Stimulated activated CD4-positive, alpha-beta T cell treated with anti-CD3 and anti-CD28 coated beads, TNF-alpha, amount 100 ng/mL, for 1 hour (primary cell): ENCODE data around the gene ZNF519.

Experiments used
- DNase-seq, 3 donors: peaks; one replicate each; pipeline ENCODE4 v3.0.0-alpha.2; 2020; ENCODE audit warnings: low read depth in 3 of 3, low spot score in 1 of 3

Gene ZNF519

DNA sequence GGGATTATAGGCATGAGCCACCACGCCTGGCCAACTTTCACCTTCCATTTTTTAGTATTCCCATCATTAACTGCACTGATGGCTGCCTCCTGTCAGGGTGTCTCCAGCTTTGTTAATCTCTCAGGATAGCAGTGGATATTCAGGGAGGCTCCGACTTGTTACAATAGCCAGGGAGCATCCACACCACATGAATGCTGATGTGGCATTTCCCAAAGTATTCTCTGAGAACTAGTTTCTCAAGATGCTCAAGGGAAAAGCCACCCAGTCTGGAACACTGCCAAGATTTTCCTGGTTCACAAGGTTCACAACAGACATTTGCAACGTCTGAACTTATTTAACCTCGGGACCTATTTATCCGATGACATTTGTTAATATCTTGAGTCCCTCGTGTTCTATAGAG is 33.8 kb downstream of the ZNF519 start:
- no peak for DNase-seq

DNA sequence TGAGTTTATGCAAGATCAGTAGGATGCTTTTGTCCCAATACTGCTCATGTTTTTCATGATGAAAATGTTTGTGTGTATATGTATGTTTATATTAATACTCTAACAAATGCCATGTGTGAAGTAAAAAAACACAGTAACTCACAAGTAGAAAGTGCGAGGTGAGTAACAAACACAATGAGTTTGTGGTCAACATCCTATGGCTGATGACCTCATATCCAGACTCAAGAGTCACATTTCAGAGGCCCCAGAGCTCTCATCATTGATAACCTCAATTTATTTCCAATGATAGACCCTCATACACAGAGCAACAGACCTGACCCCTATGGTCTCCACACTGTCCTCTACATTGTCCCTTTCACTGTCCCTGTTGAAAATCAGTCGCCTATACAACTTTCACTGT is 34.5 kb downstream of the ZNF519 start:
- no peak for DNase-seq

DNA sequence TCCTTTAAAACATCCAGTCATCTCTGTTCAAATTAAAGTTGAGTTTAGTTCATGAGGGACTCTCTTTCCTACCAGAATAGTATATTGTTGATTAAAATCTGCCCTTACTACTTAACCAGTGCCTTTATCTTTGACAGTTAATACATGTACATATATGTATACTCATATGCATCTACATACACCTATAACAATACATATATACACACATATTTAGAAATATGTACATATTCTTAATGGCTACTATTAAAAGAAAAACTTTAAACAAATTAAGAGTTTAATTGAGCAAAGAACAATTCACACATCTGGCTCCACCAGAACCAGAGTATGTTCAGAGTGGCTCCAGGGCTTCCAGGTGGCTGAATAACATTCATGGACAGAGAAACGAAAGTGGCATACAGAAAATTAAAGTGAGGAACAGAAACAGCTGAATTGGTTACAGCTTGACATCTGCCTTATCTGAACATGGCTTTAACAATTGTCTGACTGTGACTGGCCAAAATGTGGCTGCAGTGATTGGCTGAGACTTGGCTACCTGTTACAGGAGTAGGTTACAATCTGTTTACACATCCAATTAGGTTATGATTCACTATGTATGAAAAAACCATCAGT is 38.8 kb downstream of the ZNF519 start:
- DNase-seq: no peak

DNA sequence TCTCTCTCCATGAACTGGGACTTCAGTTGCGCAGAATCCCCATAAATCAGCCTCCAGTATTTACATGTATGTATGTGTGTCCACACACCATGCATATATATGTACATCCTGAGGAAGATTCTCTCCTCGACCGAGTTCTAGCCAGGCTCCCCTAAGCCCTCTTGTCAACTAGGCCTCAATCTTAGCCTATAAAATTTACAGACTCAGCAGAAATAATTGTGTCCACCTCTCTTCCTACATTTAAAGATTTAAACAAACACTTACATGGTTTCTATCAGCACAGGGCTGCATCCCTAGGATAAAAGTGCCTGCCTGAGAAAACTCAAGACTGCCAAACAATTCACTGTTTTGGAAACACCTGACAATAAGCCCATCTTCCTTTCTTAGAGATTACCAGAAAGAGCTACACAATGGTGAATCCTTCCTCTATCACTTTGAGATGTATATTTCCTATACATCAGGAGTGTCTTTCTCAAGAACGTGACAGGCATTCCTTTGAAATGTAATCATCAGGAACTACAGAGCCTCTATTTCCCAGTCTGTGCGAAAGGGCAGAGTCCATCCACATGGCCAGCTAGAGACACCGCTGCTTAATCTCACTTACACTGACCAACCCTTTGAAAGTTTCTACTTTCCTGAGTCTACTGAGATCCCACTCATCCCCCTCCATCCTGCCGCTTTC is 39.5 kb downstream of the ZNF519 start:
- DNase-seq: no peak

DNA sequence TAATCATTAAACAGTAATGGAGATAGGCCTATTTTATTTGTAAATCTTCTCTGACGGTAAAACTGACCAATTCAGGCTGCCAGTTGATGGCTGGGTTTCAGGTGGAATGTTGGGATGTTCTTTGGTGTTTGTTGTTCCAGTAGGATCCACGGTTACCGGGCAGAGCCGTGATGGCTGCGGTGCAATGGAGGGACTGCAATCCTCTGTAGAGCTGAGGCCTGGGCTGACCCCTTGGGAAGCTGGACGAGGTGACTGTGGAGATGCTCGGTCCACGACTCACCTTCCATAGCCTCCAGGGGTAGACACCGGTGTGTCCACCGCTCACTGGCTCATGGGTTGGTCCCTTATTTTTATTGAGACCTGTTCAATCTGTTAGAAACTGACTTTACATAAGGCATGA is 42.5 kb downstream of the ZNF519 start:
- DNase-seq: no peak

DNA sequence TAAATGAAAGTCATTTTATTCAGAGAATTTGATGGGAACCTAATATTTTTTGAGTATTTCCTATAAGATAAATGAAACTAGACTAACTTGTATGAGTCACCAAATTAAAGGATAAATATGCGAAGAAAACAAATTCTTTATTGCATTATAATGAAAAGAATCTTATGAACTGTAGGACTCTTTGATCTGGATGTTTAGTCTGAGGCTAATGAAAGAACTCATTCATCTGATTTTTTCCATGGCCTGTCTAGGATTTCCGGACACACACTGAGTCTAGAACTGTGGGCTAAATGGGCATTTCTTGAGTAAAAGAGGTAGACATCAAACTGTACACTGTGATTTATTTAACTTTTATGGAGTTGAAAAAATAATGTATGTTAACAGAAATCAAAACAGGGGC is 43.0 kb downstream of the ZNF519 start:
- no peak for DNase-seq

DNA sequence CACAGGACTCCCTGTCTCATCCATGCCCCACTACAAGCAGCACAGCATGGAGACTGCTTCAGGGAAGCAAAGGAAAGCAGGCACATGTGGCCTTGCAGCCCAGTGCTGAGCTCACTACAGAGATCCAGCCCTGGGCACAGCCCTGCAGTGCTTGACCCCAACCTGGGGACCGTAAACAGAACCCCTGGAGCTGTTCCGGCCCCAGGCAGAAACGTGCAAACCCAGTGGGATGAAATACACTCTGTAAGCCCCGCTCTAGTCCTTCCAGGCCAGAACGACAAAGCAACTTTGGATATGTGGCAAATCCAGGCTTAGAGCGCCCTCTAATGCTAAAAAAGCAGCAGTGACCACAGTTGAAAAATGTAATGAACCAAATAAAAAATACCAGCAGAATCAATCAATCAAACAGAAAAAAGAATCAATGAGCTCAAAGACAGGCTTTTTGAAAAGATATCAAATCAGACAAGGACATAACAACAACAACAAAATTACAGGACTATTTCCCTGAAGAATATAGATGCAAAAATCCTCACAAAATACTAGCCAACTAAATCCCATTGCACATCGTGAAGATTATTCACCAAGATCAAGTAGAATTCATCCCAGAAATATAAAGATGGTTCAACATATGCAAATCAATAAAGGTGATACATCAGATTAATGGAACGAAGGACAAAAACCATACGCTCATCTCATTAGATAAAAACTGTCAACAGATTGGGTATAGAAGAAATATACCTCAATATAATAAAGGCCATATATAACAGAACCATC is 45.6 kb downstream of the ZNF519 start:
- DNase-seq: no peak

DNA sequence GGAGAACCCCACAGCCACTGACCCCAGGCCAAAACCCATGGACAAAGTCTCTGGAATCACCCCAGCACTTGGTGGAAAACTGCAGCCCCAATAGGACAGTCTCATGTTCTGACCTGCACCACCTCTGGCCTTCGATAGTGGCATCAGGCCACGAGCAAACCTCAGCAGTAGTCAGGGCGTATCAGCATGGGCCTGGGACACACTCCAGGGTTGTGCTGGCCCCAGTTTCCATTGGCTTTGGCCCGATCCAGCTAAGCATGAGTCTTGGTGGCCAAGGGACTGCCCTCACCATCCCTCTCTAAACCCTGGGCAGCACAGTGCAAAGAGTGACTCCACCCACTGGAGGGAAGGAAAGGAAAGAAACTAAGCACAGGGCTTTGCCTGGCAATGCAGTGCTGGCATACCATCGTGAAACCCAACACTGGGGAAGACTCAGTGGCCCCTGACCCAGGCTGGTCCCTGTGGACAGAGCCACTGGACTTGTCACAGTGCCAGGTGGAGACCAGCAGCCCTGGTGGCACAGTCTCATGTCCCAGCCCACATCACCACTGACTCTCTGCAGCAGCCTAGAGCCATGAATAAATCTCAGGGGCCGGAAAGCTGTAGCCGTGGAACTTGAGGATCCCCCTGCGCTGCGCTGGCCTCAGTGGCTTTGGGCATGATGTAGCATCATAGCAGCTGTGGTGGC is 46.3 kb downstream of the ZNF519 start:
- no peak for DNase-seq

DNA sequence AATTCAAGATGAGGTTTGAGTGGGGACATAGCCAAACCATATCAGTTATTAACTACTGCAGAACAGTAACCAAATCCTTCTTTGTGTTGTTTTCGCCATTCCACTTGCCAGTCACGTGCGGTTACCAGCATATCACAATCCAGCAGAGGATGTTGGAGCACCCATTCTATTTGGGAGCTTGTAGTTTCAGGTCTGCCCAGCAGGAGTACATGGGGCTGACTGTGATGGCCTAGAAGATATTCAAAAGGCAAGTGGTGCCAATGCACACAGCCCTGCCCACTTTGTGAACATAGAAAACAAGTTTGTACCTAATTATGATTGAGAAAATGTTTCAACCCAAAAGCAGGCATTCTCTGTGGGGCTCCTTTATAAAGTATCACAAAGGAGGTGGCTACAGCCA is 57.0 kb downstream of the ZNF519 start:
- DNase-seq: no peak

DNA sequence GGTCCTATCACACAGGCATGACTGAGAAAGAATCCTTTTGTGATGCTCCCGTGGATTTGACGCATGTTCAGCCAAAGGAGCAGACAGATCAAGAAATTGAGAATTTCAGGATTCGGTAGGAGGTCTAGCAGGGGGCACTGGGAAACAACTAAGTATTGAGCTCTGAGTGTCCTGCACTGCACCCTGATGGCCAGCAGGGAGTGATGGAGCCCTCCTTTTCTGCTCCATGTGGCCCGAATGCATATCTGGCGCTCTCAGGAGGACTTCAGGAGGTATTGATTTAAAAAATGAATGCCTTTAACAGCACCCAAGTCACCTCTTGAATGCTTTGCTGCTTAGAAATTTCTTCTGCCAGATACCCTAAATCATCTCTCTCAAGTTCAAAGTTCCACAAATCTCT is 58.0 kb downstream of the ZNF519 start:
- no peak for DNase-seq

DNA sequence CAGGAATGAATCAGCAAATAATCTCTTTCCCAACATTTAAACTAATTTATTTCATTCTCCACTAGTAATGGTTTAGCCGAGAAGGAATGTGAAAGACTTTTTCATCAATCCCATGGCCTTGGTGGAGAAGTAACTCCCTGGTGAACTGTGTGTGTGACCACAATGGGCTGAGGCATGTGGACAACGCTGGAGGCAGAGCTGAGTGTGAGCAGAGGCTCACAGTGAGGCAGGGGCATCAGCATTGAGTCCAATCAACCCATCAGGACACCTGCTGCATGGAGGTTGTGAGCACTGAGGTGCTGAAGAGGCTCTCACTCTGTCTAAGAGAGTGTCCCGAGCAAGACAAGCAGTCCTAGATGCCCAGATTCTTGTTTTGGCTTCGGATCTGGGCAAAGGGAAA is 78.6 kb downstream of the ZNF519 start:
- no peak for DNase-seq
